Activated CD8-positive, alpha-beta T cell treated with anti-CD3 and anti-CD28 coated beads, Interleukin-2, amount 10 ng/mL, durations not matched to agents 7 days and 5 days (primary cell): ENCODE measurements around the gene OSBPL3. TPM values are rescaled to one million over a fixed set of nuclear protein-coding genes. Genes with fewer than 3 reads are reported as not detected.

ENCODE experiments used
- ATAC-seq: fragments of 150-1000 bp; cut with Tn5 transposase; one replicate; pipeline ENCODE4 v1.10.0; 2021; ENCODE audit warnings: moderate library complexity
- CTCF ChIA-PET: fragments of 350-600 bp; sonication (Branson Sonifier 250); formaldehyde crosslinking; loops from one replicate; lab custom pipeline; 2021; ENCODE audit warnings: antibody characterized with exemption; lab: Charles Lee
- POLR2A ChIA-PET: fragments of 350-600 bp; sonication (Branson Sonifier 250); formaldehyde crosslinking; loops from one replicate; lab custom pipeline; 2021; ENCODE audit warnings: antibody characterized with exemption; lab: Charles Lee
- DNase-seq: peaks from one replicate; pipeline ENCODE4 v3.0.0-alpha.2; 2020
- H3K27ac Mint-ChIP-seq: one replicate; pipeline ENCODE4 v1.8.0; 2021; ENCODE audit warnings: mild to moderate bottlenecking, mixed read lengths
- H3K27me3 Mint-ChIP-seq: one replicate; pipeline ENCODE4 v1.8.0; 2021; ENCODE audit warnings: low read depth, mixed read lengths
- H3K36me3 Mint-ChIP-seq: one replicate; pipeline ENCODE4 v1.8.0; 2021; ENCODE audit warnings: low read depth, mixed read lengths
- H3K4me1 Mint-ChIP-seq: one replicate; pipeline ENCODE4 v1.8.0; 2021; ENCODE audit warnings: low read depth, mixed read lengths
- H3K4me3 Mint-ChIP-seq: one replicate; pipeline ENCODE4 v1.8.0; 2021; ENCODE audit warnings: mild to moderate bottlenecking, mixed read lengths
- H3K9me3 Mint-ChIP-seq: one replicate; pipeline ENCODE4 v1.8.0; 2022; ENCODE audit warnings: mixed read lengths; ENCODE audit not compliant: insufficient read depth
- total RNA-seq, 2 experiments: library from RNA; stranded (reverse); gene quantifications; one replicate each; pipeline ENCODE4 v1.2.3, GENCODE V29; 2021

OSBPL3 gene
- total RNA-seq, 2 experiments from 2014 or later = 73.0 to 83.0 TPM

DNA sequence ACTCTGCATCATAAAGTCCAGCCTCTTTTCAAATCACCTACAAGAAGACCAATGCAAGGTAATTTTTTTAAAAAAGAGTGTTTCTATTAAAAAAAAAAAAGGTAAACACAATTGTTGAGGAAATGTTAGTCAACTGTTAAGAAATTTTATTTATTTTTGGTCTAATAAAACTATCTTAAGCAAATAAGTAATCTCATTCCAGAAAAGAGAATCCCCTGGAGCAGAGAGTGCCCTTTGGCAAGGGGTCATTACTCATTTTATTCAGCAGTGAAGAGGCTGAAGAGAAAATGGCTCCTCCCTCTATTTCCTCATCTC, 159.3 kb downstream of the OSBPL3 start:
- Mint-ChIP-seq H3K4me1 (peaks cover 48% of the 10 kb centered on the region), H3K27me3 (no peaks in the 10 kb centered on the region), H3K9me3 (no peaks in the 10 kb centered on the region), H3K27ac (peak overlapping the region; percentile 98), H3K36me3 (peaks cover 73% of the 10 kb centered on the region), H3K4me3 (peak overlapping the region; percentile 60)
- DNase-seq (no peak), ATAC-seq (no peak)
- ChIA-PET POLR2A (interaction anchor here (1.0 to 3.6 kb wide), 6 partner anchors 13 to 160 kb away, joined by 3 to 51 read pairs (median 5); partner anchors contain the start of gene OSBPL3), CTCF (interaction anchor here (0.7 to 4.6 kb wide), 44 partner anchors 9 to 298 kb away, joined by 3 to 132 read pairs (median 6); partner anchors contain the start of gene OSBPL3)

DNA sequence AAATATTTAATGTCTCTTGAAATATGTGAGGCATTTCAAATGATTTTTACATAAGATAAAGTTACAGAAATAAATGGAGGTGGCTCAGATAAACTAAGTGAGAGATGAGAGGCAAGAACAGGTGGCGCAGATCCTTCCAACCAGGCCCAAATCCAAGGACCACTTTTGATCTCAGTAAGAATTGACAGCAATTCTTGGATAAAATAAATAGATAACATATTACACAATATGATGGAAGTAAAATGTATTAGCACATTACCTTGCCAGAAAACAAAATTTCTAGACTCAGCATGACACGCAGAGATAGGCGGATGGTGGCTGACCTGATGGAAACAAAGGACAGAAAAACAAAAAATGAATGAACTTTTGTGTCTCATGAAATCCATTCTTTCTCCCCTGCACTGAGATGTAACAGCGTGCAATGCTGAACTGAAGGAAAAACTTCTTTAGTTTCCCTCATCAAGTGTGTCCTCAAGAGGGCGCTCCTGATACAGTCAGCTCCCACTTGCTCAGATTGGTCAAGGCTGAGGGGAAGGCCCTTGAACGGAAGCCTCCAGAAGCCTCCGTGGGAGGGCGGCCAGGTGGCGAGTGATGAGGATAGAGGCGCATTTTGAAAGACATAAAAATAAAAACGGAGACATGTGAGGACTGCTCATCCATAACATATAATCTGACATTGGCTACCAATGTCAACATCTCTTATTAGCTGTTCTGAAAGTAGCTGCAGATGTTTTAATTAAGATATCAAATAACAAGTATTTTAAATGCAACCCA, 159.9 kb downstream of the OSBPL3 start:
- CTCF ChIA-PET = interaction anchor here (0.7 to 4.6 kb wide), 45 partner anchors 8 to 299 kb away, joined by 3 to 132 read pairs (median 5); partner anchors contain the start of gene OSBPL3
- Mint-ChIP-seq H3K27me3 (no peaks in the 10 kb centered on the region), H3K4me1 (peaks cover 42% of the 10 kb centered on the region)

GRCh38 chr7:24817339-24817738, 162.6 kb downstream of the OSBPL3 start:
- H3K27ac Mint-ChIP-seq = peak overlapping the region; percentile 22
- peaks cover 28% of the 10 kb centered on the region for H3K4me1 Mint-ChIP-seq
- DNase-seq (no peak), ATAC-seq (no peak)
- H3K9me3 Mint-ChIP-seq = no peaks in the 10 kb centered on the region
- CTCF ChIA-PET = interaction anchor here (1.0 to 11.1 kb wide), 3 partner anchors 162 to 275 kb away, joined by 3 to 132 read pairs (median 11); no protein-coding TSS in a partner anchor
- H3K27me3 Mint-ChIP-seq = no peaks in the 10 kb centered on the region
- peaks cover 65% of the 10 kb centered on the region for H3K36me3 Mint-ChIP-seq
- no peak overlapping the region for H3K4me3 Mint-ChIP-seq
- POLR2A ChIA-PET = no interaction called here

More for the DNA sequence above, 159.9 kb downstream of the OSBPL3 start:
- peak; percentile 50 for ATAC-seq
- peak overlapping the region; percentile 60 for H3K4me3 Mint-ChIP-seq
- no peaks in the 10 kb centered on the region for H3K9me3 Mint-ChIP-seq
- POLR2A ChIA-PET = interaction anchor here (0.6 to 3.6 kb wide), 6 partner anchors 14 to 160 kb away, joined by 4 to 51 read pairs (median 5); partner anchors contain the start of gene OSBPL3
- peak; percentile 90 for DNase-seq
- H3K27ac Mint-ChIP-seq = peak overlapping the region; percentile 93
- peaks cover 71% of the 10 kb centered on the region for H3K36me3 Mint-ChIP-seq

DNA sequence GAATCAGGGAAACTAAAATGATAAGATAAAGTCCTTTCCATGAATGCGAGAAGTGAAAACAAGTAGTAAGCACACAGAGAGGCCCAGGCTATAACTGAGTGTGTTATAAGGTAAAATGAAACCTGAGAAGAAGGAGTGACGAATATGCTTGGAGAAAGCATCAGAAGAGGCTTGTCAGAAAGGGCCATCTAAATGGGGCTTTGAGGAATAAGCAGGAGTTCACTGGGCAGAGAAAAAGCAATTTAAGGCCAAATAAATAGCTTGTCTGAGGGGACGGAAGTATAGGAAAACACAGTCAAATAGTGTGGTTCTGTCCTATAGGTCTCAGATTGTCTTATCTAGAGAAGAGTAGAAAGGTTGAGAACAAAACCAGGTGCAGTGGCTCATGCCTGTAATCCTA, 163.1 kb downstream of the OSBPL3 start:
- ATAC-seq = no peak
- Mint-ChIP-seq H3K27ac (no peak overlapping the region), H3K27me3 (no peaks in the 10 kb centered on the region), H3K36me3 (peaks cover 65% of the 10 kb centered on the region), H3K4me3 (no peak overlapping the region), H3K9me3 (no peaks in the 10 kb centered on the region), H3K4me1 (peaks cover 25% of the 10 kb centered on the region)
- POLR2A ChIA-PET = no interaction called here
- no peak for DNase-seq
- CTCF ChIA-PET = interaction anchor here (1.0 to 11.1 kb wide), 5 partner anchors 162 to 276 kb away, joined by 3 to 132 read pairs (median 6); no protein-coding TSS in a partner anchor

DNA sequence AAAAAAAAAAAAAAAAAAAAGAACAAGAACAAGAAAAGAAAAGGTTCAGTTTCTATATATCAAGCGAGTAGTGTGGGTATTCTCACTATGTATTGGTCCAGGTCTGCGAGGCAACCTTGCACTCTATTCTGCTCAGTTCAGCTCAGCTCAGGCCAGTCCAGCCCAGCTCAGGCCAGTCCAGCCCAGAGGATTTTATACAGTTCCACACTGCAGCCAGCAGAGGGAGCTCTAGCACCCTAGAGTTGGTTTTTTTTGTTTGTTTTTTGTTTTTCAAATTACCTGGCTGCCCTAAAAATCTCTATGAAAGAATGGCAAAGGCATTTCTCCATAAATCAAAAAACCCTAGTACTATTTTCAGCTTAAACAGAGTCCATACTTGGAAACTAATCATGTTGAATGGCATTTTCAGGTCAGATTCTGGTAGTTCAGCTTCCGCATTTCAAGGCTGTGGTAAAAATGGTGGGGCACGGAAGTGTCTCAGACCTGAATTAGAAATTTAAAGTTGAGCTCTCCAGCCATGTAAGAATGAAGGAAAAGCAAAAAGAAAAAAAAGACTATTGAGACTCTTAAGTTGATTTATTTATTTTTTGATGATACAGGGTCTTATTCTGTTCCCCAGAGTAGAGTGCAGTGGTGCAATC, 167.6 kb downstream of the OSBPL3 start:
- ATAC-seq (peak; percentile 73), DNase-seq (peak; percentile 61)
- H3K4me3 Mint-ChIP-seq = no peak overlapping the region
- peaks cover 63% of the 10 kb centered on the region for H3K36me3 Mint-ChIP-seq
- H3K27me3 Mint-ChIP-seq = no peaks in the 10 kb centered on the region
- H3K4me1 Mint-ChIP-seq = no peaks in the 10 kb centered on the region
- H3K9me3 Mint-ChIP-seq = no peaks in the 10 kb centered on the region
- H3K27ac Mint-ChIP-seq = no peak overlapping the region
- ChIA-PET POLR2A (interaction anchor here (0.6 to 0.7 kb wide), 2 partner anchors 10 to 167 kb away, joined by 3 read pairs; partner anchors contain the start of gene OSBPL3), CTCF (interaction anchor here (0.6 to 11.1 kb wide), 76 partner anchors 8 to 407 kb away, joined by 3 to 132 read pairs (median 5); partner anchors contain the start of genes CYCS and OSBPL3)

DNA sequence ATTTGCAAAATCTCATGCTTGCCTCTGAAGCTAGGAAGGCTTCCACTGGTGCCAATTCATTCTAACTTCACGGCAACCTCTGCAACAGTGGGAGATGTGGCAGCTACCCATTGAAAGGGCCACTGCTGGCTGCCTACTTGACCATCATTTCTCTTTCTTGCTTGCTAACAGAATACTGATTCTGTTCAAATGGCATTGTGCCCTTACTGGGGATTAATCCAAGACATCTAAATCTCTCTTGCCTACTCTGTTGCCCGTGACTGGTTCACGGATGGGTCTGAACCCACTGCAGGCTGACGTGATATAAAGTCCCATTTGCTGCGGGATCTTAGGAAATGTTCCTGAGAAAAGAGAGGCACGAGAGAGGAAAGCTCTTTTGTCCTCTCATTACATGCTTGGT, 171.5 kb downstream of the OSBPL3 start:
- H3K9me3 Mint-ChIP-seq = no peaks in the 10 kb centered on the region
- H3K36me3 Mint-ChIP-seq = peaks cover 53% of the 10 kb centered on the region
- CTCF ChIA-PET = interaction anchor here (11.1 kb wide), 1 partner anchor 284 kb away, joined by 132 read pairs; no protein-coding TSS in a partner anchor
- POLR2A ChIA-PET = no interaction called here
- H3K27me3 Mint-ChIP-seq = no peaks in the 10 kb centered on the region
- ATAC-seq (no peak), DNase-seq (no peak)
- H3K4me3 Mint-ChIP-seq = no peak overlapping the region
- no peak overlapping the region for H3K27ac Mint-ChIP-seq
- no peaks in the 10 kb centered on the region for H3K4me1 Mint-ChIP-seq

- Mint-ChIP-seq H3K27me3 (no peaks in the 10 kb centered on the region), H3K36me3 (peaks cover 63% of the 10 kb centered on the region), H3K4me3 (no peak overlapping the region), H3K4me1 (peaks cover 10% of the 10 kb centered on the region), H3K9me3 (peaks cover 3% of the 10 kb centered on the region), H3K27ac (no peak overlapping the region)
- ATAC-seq (no peak), DNase-seq (no peak)
- ChIA-PET POLR2A (interaction anchor here (0.6 kb wide), 1 partner anchor 10 kb away, joined by 3 read pairs; no protein-coding TSS in a partner anchor), CTCF (interaction anchor here (1.8 kb wide), 1 partner anchor 10 kb away, joined by 9 read pairs; no protein-coding TSS in a partner anchor)
Observed at GRCh38 chr7:24802300-24802699, 177.7 kb downstream of the OSBPL3 start.

DNA sequence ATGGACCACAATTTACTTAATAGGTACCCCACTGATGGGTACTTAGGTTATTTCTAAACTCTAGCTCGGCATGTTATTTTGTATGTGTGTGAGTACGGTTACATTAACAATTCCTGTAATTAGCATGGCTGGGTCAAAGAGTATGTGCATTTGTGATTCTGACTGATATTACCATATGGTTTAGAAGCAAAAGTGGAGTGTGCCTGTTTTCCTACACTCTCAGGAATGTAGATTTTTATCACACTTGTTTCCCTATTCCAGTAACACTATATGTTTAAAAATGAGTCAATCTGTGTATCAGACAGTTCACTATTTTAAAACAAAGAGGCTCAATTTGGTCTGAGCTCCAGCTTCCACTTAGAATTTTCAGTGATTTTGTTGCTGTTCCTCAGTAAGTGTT, 178.1 kb downstream of the OSBPL3 start:
- DNase-seq (no peak), ATAC-seq (no peak)
- Mint-ChIP-seq H3K27me3 (no peaks in the 10 kb centered on the region), H3K27ac (no peak overlapping the region), H3K4me1 (peaks cover 10% of the 10 kb centered on the region), H3K4me3 (no peak overlapping the region), H3K36me3 (peaks cover 66% of the 10 kb centered on the region), H3K9me3 (peaks cover 3% of the 10 kb centered on the region)
- POLR2A ChIA-PET = no interaction called here
- CTCF ChIA-PET = interaction anchor here (1.3 to 3.1 kb wide), 3 partner anchors 10 to 19 kb away, joined by 5 to 22 read pairs (median 9); no protein-coding TSS in a partner anchor

DNA sequence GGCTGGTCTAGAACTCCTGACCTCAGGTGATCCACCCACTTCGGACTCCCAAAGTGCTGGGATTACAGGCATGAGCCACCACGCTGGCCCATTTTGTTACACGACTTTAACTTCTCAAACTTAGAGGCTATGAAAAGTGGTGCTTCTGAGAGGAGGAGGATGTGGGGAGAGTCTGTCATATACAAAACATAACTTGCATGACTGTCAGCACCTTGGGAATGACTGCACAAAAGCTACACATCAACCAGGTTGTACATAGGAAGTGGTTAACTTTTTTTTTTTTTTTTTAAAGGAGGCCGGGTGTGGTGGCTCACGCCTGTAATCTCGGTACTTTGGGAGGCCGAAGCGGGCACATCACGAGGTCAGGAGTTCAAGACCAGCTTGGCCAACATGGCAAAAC, 179.3 kb downstream of the OSBPL3 start:
- H3K4me3 Mint-ChIP-seq = no peak overlapping the region
- ATAC-seq = no peak
- H3K36me3 Mint-ChIP-seq = peaks cover 69% of the 10 kb centered on the region
- DNase-seq = no peak
- peaks cover 10% of the 10 kb centered on the region for H3K4me1 Mint-ChIP-seq
- no peaks in the 10 kb centered on the region for H3K27me3 Mint-ChIP-seq
- POLR2A ChIA-PET = no interaction called here
- peaks cover 3% of the 10 kb centered on the region for H3K9me3 Mint-ChIP-seq
- CTCF ChIA-PET = interaction anchor here (1.3 to 3.1 kb wide), 4 partner anchors 12 to 297 kb away, joined by 4 to 22 read pairs (median 6); no protein-coding TSS in a partner anchor
- H3K27ac Mint-ChIP-seq = peak overlapping the region; percentile 69

DNA sequence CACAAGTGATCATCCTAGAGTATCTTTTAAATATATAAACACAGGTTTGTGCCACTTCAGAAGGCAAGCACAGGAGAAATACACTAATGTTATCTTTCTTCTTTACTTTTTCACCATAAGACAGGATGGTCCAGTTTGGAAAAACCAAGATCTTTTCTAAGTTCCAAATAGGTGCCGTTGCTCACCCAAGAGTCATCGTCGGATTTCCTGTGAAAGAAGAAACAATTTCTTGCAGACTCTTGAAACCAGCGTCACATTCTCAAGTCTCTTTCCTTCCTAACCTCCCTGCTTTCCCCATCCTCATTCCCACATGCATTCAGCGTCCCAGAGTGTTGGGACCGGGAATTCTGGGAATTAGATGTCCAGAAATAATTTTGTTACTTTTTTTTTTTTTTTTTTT, 179.9 kb downstream of the OSBPL3 start:
- Mint-ChIP-seq H3K9me3 (peaks cover 3% of the 10 kb centered on the region), H3K4me3 (no peak overlapping the region), H3K4me1 (peaks cover 10% of the 10 kb centered on the region), H3K36me3 (peaks cover 74% of the 10 kb centered on the region), H3K27ac (no peak overlapping the region), H3K27me3 (no peaks in the 10 kb centered on the region)
- POLR2A ChIA-PET = interaction anchor here (1.2 kb wide), 1 partner anchor 180 kb away, joined by 3 read pairs; the partner anchor contains the start of gene OSBPL3
- DNase-seq (no peak), ATAC-seq (no peak)
- CTCF ChIA-PET = interaction anchor here (0.8 to 3.1 kb wide), 4 partner anchors 12 to 298 kb away, joined by 3 to 22 read pairs (median 6); no protein-coding TSS in a partner anchor

DNA sequence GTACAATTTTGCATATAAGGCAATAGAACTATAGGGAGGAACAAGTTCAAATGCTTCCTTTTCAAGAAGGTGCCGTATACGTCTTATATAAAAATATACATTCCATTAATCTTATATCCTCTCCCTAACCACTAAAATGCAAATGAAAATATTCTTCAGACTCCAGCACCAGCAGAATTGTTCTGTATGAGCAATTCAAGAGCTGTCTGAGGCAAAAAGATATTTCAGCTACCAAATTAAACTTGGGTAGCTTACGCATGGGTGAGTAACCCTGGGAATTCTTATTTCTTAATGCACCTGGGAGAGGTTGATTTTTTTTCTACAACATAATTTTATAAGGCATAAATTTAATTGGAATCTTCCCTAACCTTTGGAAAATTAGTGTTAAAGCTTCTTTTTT, 180.5 kb downstream of the OSBPL3 start:
- no peak overlapping the region for H3K27ac Mint-ChIP-seq
- ChIA-PET CTCF (interaction anchor here (0.8 to 3.1 kb wide), 2 partner anchors 13 to 294 kb away, joined by 3 to 22 read pairs; no protein-coding TSS in a partner anchor), POLR2A (interaction anchor here (1.2 kb wide), 1 partner anchor 181 kb away, joined by 3 read pairs; the partner anchor contains the start of gene OSBPL3)
- H3K4me1 Mint-ChIP-seq = peaks cover 16% of the 10 kb centered on the region
- peaks cover 76% of the 10 kb centered on the region for H3K36me3 Mint-ChIP-seq
- H3K27me3 Mint-ChIP-seq = no peaks in the 10 kb centered on the region
- no peak overlapping the region for H3K4me3 Mint-ChIP-seq
- ATAC-seq (no peak), DNase-seq (no peak)
- H3K9me3 Mint-ChIP-seq = peaks cover 3% of the 10 kb centered on the region
